Osteoblast (primary cell): ENCODE results near the gene ABAT. TPM values are rescaled to one million over a fixed set of nuclear protein-coding genes. Genes with fewer than 3 reads are reported as not detected.

Source experiments
- DNase-seq: peaks from one replicate; pipeline ENCODE4 v3.0.0; 2011; ENCODE audit warnings: low spot score, mixed read lengths; ENCODE audit not compliant: insufficient read length; ENCODE audit errors: missing footprints
- H2AFZ ChIP-seq: 2 replicates; pipeline ENCODE4 v1.6.0; 2011; ENCODE audit warnings: mild to moderate bottlenecking, low read length
- H3K27ac ChIP-seq: 2 replicates; pipeline ENCODE4 v1.5.1; 2011; ENCODE audit warnings: mild to moderate bottlenecking, low read depth, low read length, moderate library complexity
- H3K27me3 ChIP-seq: 2 replicates; pipeline ENCODE4 v1.6.0; 2012; ENCODE audit warnings: mild to moderate bottlenecking, control low read depth, inconsistent platforms, low read length, moderate library complexity; ENCODE audit not compliant: insufficient read depth
- H3K36me3 ChIP-seq: 2 replicates; pipeline ENCODE4 v1.5.1; 2011; ENCODE audit warnings: mild to moderate bottlenecking, low read length, control low read depth, moderate library complexity; ENCODE audit not compliant: insufficient read depth
- H3K4me1 ChIP-seq: 2 replicates; pipeline ENCODE4 v1.5.1; 2011; ENCODE audit warnings: mild to moderate bottlenecking, low read length, control low read depth, moderate library complexity; ENCODE audit not compliant: insufficient read depth
- H3K4me2 ChIP-seq: 2 replicates; pipeline ENCODE4 v1.6.0; 2011; ENCODE audit warnings: mild to moderate bottlenecking, low read length; ENCODE audit not compliant: insufficient read depth
- H3K4me3 ChIP-seq: fragments of 200-600 bp; sonication (generic); 3 replicates; pipeline ENCODE4 v1.5.1; 2012; ENCODE audit warnings: mild to moderate bottlenecking, low read length, inconsistent platforms; ENCODE audit not compliant: insufficient read depth
- H3K79me2 ChIP-seq: 2 replicates; pipeline ENCODE4 v1.6.0; 2012; ENCODE audit warnings: mild to moderate bottlenecking, low read length, control low read depth, inconsistent platforms; ENCODE audit not compliant: insufficient read depth
- H3K9me3 ChIP-seq: 2 replicates; pipeline ENCODE4 v1.5.1; 2011; ENCODE audit warnings: low read depth, low read length, control low read depth
- H4K20me1 ChIP-seq: 2 replicates; pipeline ENCODE4 v1.6.0; 2012; ENCODE audit warnings: mild to moderate bottlenecking, low read length, control low read depth; ENCODE audit not compliant: insufficient read depth
- CTCF ChIP-seq: IDR thresholded peaks from 2 replicates; pipeline ENCODE4 v1.5.1; 2011; ENCODE audit warnings: mild to moderate bottlenecking, low read depth, low read length, moderate library complexity; ENCODE audit errors: extremely low read depth
- total RNA-seq: library from RNA; depleted of rRNA; stranded (reverse); fragments of >200 nt; gene quantifications from 2 replicates; pipeline ENCODE4 v1.2.3, GENCODE V29; 2012

ABAT gene
- total RNA-seq, 1 donor: 6.5 TPM

- no peak overlapping the region for H3K4me3 ChIP-seq
- no peak for DNase-seq
- H3K36me3 ChIP-seq: peaks cover 57% of the 10 kb centered on the region
- no peaks in the 10 kb centered on the region for H3K4me1 ChIP-seq
- no peak overlapping the region for H3K27ac ChIP-seq
- H3K4me2 ChIP-seq: no peak overlapping the region
- no peaks in the 10 kb centered on the region for H3K27me3 ChIP-seq
- H4K20me1 ChIP-seq: no peaks in the 10 kb centered on the region
- no peaks in the 10 kb centered on the region for H3K9me3 ChIP-seq
- TF ChIP-seq CTCF: no peak
- H3K79me2 ChIP-seq: no peaks in the 10 kb centered on the region
- H2AFZ ChIP-seq: no peak overlapping the region
Measured at GRCh38 chr16:8645831-8646230, 28.6 kb upstream of the ABAT start.

GRCh38 chr16:8646326-8647053, 27.9 kb upstream of the ABAT start:
- peaks cover 57% of the 10 kb centered on the region for H3K36me3 ChIP-seq
- H3K4me2 ChIP-seq: no peak overlapping the region
- no peaks in the 10 kb centered on the region for H3K9me3 ChIP-seq
- no peak overlapping the region for H3K27ac ChIP-seq
- H3K4me1 ChIP-seq: no peaks in the 10 kb centered on the region
- H3K27me3 ChIP-seq: no peaks in the 10 kb centered on the region
- no peaks in the 10 kb centered on the region for H3K79me2 ChIP-seq
- H4K20me1 ChIP-seq: no peaks in the 10 kb centered on the region
- H3K4me3 ChIP-seq: no peak overlapping the region
- no peak for DNase-seq
- no peak for TF ChIP-seq CTCF
- no peak overlapping the region for H2AFZ ChIP-seq

GRCh38 chr16:8647721-8648318, 26.6 kb upstream of the ABAT start:
- H2AFZ ChIP-seq: no peak overlapping the region
- no peak overlapping the region for H3K27ac ChIP-seq
- H3K27me3 ChIP-seq: no peaks in the 10 kb centered on the region
- no peaks in the 10 kb centered on the region for H3K79me2 ChIP-seq
- TF ChIP-seq CTCF: no peak
- no peak overlapping the region for H3K4me3 ChIP-seq
- peaks cover 47% of the 10 kb centered on the region for H3K36me3 ChIP-seq
- H4K20me1 ChIP-seq: no peaks in the 10 kb centered on the region
- H3K4me2 ChIP-seq: no peak overlapping the region
- DNase-seq: no peak
- H3K9me3 ChIP-seq: no peaks in the 10 kb centered on the region
- no peaks in the 10 kb centered on the region for H3K4me1 ChIP-seq

GRCh38 chr16:8648877-8649276, 25.5 kb upstream of the ABAT start:
- H2AFZ ChIP-seq: no peak overlapping the region
- no peaks in the 10 kb centered on the region for H3K79me2 ChIP-seq
- no peak for TF ChIP-seq CTCF

More at GRCh38 chr16:8648877-8649276, 25.5 kb upstream of the ABAT start:
- no peak overlapping the region for H3K4me3 ChIP-seq
- H3K4me1 ChIP-seq: no peaks in the 10 kb centered on the region
- no peak for DNase-seq
- H4K20me1 ChIP-seq: no peaks in the 10 kb centered on the region
- peaks cover 38% of the 10 kb centered on the region for H3K36me3 ChIP-seq
- H3K4me2 ChIP-seq: no peak overlapping the region
- no peaks in the 10 kb centered on the region for H3K27me3 ChIP-seq
- no peaks in the 10 kb centered on the region for H3K9me3 ChIP-seq
- H3K27ac ChIP-seq: no peak overlapping the region
